SH-SY5Y (cell line): ENCODE measurements around the gene CCDC136.

Experiments used
- GATA2 ChIP-seq: IDR thresholded peaks from 2 replicates; pipeline ENCODE4 v1.6.1; 2011; ENCODE audit warnings: mild to moderate bottlenecking, low read depth, low read length
- GATA3 ChIP-seq: IDR thresholded peaks from 2 replicates; pipeline ENCODE4 v1.6.1; 2011; ENCODE audit warnings: low read depth, mild to moderate bottlenecking, low read length, moderate library complexity

CCDC136 gene

GRCh38 chr7:128836729-128837348 is 45.1 kb downstream of the CCDC136 start:
- TF ChIP-seq GATA3 (no peak), GATA2 (no peak)

GRCh38 chr7:128837521-128837921 is 45.8 kb downstream of the CCDC136 start:
- TF ChIP-seq GATA3 (no peak), GATA2 (no peak)

- TF ChIP-seq GATA2 (no peak), GATA3 (no peak)
These were observed 46.5 kb downstream of the CCDC136 start for GRCh38 chr7:128838109-128838779.

- TF ChIP-seq GATA2, result no peak
- TF ChIP-seq GATA3, result no peak
These were observed 47.4 kb downstream of the CCDC136 start for GRCh38 chr7:128838981-128839731.

- no peak for TF ChIP-seq GATA2
- no peak for TF ChIP-seq GATA3
These were observed 48.0 kb downstream of the CCDC136 start for GRCh38 chr7:128839751-128840177.

GRCh38 chr7:128840326-128841170 is 48.8 kb downstream of the CCDC136 start:
- TF ChIP-seq GATA2, result no peak

- TF ChIP-seq GATA3, result no peak
- no peak for TF ChIP-seq GATA2
These were observed 49.5 kb downstream of the CCDC136 start for GRCh38 chr7:128841171-128841690.

GRCh38 chr7:128841921-128842673 is 50.3 kb downstream of the CCDC136 start:
- TF ChIP-seq GATA2, result no peak
- TF ChIP-seq GATA3, result no peak

GRCh38 chr7:128842674-128843641 is 51.2 kb downstream of the CCDC136 start:
- TF ChIP-seq GATA3 (no peak), GATA2 (no peak)

GRCh38 chr7:128843938-128844621 is 52.3 kb downstream of the CCDC136 start:
- TF ChIP-seq GATA2 (no peak), GATA3 (no peak)

- no peak for TF ChIP-seq GATA3
- TF ChIP-seq GATA2, result no peak
These were observed 53.1 kb downstream of the CCDC136 start for GRCh38 chr7:128844777-128845311.
